Islet precursor cell (in vitro differentiated cells): ENCODE results near the gene SLC35G4.
"Not testable (repeated sequence)": the region's sequence is repeated elsewhere in the genome, so short reads cannot be mapped to it uniquely, and the experiment has no call there.

Source experiments
- DNase-seq: peaks from one replicate; pipeline ENCODE4 v3.0.0-alpha.2; 2018

SLC35G4 gene

DNA sequence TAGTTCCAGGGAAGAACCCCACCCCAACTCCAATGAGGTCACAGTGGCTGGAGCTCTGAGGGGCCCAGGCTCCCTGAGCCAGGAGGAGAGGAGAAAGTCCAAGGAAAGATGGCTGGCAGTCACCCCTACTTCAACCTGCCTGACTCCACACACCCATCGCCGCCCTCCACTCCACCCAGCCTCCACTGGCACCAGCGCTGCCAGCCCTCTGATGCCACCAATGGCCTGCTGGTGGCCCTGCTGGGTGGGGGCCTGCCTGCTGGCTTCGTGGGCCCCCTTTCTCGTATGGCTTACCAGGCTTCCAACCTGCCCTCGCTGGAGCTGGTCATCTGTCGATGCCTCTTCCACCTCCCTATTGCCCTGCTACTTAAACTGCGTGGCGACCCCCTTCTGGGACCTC lies at the start of gene SLC35G4:
Gene SLC35G4 (plus strand): TSS at position 109 of the 400 bp plus-strand sequence. CDS start 0 bp downstream, at position 109.
- DNase-seq = not testable (repeated sequence)

DNA sequence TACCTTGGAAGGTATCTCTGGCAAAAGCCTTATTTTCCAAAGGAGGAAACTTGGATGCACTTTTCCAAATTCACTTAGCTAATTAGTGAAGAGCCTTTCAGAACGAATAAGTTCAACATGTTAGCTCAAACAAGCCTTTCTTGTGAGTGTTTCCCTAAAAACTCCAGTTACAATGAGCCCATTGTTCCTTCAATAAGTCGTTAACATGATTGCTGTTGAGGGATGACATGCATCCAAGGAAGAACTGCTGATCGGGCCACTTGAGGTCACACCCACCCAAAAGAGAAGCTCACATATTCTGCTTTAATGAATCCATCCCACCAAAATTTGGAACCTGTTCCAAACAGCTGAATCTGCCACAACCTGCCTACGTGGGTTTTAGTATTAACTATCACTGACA lies 48.1 kb upstream of the SLC35G4 start:
- no peak for DNase-seq

DNA sequence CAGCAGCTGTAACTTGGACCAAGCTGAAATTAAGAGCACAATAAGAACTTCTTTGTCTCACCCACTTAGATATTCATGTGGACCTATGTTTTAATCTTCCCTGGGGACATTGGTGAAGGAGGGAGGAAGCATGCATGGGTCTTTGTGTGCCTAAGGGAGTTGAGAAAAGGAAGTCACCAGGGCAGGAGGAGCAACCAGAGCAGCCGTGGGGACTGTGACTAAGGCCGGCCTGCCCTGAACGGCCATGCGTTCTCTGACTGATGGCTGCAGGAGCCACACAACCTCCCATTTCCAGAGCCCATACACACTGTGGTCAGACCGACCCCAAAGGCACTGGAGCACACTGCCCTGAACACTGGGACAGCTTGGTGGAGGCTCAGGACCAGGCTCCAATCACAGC lies 43.7 kb upstream of the SLC35G4 start:
- no peak for DNase-seq

DNA sequence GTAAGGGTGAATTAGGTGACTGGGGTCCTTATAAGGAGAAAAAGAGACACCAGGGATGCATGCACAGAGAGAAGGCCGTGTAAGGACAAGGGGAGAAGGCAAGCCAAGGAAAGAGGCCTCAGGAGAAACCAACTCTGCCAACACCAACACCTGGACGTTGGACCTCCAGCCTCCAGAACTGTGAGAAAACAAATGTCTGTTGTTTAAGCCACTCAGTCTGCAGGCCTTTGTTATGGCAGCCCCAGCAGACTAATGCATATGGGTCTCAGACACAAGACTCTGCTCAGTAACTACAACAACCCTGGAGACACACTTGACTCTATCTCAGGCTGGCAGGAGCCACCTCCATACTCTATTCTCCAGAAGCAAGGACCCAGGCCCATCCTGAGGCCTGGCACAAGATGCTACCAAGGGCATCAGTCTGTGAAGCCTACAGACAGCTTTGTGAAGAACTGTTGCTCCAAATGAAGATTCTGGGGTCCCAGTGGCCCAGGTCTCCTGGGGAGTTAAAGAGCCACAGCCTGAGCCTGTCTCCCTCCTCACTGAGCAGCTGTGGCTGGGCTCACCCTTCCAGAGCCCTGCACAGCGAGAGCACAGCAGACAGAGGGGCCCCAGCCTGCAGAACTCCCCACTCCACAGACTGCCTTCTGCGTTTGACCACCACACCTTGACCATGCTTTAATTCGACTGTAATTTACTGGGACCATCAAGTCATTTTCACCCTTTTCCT lies 43.0 kb upstream of the SLC35G4 start:
- no peak for DNase-seq

DNA sequence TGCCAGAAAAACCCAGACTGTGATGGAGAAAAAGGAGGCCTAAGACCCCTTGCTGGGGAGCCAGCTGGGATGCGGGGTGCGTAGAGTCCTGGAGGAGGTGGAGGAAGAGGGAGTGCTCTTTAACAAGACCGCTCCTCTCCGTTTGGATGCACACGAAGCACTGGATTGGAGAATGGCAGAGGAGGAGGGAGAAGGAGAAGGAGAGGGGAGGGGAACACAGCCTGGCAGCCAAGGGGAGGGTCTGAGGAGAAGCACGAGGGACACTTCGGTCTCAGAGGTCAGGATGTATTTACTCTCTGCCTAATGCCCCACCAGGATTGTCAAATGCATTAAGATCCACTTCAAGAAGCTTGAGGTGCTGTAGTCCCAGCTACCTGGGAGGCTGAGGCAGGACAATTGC lies 42.0 kb upstream of the SLC35G4 start:
- no peak for DNase-seq

DNA sequence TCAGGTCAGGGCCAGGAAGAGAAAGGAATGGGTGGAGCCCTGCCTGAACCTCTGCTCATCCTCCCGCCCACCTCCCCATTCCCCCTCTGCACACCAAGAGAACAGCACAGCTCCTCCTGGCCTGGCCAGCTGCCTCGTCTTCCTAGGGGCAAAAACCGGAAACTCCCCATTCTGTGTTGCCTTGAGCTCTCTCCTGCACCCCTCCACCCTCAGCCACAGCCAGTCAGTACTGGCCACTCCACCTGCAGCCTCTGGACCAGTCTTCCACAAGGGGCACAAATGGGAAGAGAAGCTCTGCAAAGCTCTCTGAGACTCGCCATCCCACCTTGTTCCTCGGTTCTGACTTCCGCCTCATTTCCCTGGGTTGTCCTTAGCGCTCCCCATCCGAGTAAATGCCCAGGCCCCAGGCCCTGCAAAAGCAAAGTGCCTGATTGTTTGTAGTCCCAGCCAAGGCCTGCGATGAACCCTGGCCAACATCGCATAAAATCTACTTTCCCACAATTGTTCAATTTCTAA lies 39.3 kb upstream of the SLC35G4 start:
- no peak for DNase-seq

DNA sequence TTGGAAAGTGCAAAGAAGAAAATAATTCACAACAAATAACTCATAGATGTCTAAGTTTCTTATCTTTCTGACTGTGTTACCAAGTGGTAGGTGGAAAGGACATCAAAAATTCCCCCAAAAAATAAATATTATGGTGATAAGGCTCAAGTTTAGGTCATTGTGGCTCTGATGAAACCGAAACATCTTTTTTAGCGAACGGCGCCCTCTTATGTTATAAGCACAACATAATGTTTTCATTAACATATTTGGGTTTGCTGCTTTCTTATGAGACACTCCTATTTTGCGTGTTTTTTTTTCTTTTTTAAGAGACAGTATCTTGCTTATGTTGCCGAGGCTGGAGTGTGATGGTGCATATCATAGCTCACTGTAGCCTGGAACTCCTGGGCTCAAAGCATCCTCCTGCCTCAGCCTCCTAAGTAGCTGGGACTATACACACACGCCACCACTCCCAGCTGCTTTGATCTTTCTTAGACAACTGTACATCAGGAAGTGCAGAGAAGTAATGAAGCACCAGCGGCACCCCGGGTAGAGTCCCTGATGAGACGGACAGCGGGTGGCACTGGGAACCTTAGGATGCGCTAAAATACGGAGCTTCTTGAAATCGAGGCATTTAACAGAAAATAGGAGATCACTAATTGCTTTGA lies 38.5 kb upstream of the SLC35G4 start:
- DNase-seq = no peak

DNA sequence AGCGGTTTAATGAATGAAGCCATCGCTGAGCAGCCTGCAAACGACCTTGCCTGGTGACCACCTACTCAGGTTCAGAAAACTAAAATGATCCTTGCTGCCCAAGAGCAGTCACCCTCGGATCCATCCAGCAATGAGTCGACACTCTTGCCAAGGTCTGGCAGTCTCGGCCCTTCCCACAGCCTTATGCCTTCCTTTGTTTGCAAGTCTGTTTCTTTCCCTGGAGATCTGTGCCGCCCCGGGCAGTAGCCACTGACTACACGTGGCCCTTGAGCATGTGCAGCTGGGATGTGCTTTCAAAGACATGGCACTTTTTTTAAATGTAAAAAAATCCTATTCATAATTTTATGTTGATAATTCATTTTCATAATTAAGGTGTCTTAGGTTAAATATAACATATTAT lies 37.2 kb upstream of the SLC35G4 start:
- peak; percentile 61 for DNase-seq

DNA sequence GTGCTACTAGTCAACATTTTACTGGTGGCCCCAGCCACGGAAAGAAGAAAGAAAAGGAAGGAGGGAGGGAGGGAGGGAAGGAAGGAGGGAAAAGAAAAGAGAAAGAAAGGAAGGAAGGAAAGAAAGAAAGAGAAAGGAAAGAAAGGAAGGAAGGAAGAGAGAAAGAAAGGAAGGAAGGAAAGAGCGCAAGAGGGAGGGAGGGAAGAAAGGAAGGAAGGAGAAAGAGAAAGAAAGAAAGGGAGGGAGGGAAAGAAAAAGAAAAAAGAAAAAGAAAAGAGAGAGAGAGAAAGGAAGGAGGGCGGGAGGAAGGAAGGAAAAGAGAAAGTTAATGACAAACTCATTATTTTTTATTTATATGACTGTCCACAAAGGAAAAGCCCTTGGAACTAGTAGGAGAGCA lies 34.9 kb upstream of the SLC35G4 start:
- no peak for DNase-seq

DNA sequence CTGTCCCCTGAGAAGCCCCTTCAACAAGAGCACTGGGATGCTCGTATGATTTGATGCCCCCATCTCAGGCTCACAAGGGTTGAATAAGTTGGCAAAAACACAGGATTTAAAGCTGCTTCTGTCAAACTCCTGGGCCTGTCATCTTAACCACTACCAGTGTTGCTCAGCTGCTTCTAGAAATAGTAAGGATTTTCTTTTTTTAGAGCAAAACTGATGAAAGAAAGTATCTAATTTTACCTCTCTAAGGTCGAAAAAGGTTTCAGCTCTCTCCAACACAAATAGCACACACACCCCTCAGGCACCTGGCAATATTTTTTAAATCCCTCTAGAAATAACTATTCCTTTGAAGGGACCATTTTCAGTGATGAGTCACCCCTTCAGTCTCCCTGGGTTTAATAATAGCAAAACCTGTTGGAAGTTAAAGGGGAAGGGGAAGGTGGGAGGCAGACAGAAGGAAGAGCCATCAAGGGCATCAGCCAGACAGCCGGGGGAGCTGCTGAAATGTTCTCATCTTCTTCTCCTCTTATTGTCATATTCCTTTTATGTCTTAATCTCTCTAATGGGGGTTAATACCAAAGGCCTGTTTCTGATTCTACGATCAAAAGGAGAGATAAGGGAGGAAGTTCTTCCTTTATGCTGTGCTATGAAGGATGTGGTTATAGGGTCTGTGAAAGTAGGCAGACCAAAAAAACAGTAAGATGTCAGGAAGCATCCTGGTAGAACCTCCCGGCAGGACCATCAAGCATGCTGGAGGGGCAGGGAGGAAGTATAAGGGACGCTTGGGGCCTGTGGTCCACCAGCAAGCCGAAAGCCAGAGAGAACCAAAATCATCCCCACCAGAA lies 31.9 kb upstream of the SLC35G4 start:
- peak; percentile 74 for DNase-seq

DNA sequence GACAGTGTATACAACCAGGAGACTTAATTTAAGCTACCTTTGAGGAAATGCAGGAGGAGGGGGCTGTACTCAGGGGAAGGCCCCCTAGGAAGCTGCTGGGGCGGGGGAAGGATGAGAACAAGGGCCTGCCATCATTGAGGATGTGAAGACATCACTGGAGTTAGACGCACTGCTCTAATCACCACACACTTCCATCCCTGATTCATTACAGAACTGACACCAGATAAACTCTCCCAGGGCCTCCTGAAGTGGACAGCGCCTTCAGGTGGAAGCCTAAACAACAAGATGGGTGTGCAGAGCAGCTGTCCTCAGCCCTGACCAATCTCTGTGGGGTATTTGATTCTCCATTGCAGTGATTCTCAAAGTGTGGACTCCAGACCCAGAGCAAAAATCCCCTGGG lies 30.6 kb upstream of the SLC35G4 start:
- DNase-seq = no peak

DNA sequence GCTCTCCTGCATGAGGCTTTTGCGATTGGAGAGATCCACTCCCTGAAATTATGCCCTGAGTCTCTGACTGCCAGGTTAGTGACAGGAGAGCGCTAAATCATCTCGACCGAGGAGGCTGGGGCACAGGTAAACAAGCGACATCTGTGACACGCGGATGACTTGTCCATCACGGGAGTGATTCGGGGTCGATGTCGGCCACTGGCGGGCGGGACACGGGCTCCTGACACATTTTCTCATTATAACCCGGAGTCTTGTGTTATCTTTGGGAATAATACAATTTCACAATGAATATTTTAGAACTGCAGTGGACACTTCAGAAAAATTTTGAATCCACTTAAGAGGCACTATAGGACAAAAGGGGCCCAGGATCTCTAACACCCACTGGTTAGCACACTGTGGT lies 29.5 kb upstream of the SLC35G4 start:
- DNase-seq = no peak

DNA sequence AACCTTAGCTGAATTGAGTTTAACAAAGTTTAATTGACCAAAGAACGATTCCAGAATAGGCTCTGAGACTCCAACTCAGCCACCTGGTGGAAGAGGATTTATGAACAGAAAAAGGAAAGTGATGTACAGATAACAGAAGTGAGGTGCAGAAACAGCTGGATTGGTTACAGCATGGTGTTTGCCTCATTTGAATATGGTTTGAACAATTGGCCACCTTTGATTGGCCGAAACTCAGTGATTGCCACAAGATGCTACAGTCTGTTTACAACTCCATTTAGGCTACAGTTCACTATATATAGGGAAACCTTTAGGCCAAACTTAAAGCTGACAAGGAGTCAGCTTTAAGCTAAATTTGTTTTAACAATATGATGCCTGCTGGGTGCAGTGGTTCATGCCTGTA lies 28.1 kb upstream of the SLC35G4 start:
- no peak for DNase-seq

DNA sequence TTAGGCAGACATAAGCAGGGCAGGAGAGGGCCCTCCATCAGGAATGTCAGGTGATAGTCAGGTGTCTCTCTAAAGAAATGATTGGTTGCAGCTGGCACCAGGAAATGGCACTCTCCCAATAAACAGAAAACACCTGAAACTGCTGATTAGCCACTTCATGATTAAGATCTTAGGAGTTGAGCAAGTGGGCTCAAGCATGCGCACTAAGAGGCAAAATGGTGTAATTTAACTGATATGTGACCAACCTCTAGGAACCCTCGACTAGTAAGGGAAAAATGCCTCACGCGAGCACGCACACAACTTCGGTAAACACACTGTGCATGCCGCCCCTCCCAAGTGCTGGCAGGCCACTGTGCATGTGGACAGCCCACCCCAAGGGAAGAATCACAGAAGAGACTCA lies 23.8 kb upstream of the SLC35G4 start:
- no peak for DNase-seq

DNA sequence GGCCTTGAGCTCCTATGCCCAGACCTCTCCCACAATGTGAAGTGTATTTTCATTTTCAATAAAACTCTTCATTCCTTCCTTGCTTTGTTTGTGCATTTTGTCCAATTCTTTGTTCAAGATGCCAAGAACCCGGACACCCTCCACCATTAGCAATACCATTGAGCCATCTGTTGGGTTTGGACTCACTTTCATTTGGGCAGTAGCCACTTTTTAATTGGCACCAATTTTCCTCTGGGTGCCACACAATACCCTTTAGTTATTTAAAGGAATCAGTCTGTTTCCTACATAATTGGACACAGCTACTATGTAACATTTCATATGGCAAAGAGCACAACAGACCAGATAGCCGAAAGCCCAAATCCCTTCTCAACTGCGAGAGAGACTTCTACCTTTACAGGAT lies 22.5 kb upstream of the SLC35G4 start:
- DNase-seq = no peak

DNA sequence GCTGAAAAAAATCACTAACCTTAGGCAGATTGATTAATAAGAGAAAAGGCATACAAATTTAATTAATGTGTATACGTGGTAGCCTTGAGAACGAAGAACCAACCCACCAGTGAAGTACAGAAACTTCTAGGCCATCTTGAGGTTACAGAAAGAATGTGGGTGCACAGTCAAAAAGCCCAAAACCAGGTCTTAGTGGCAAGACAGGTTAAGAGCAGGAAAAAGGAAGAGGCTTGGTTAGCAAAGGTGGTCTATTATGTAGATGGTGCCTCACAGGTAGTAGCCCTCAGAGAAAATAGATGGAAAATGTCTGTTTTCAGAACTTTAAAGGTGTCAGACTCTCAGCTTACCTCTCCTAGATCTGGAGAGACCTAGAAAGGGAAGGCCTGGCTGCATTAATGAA lies 22.0 kb upstream of the SLC35G4 start:
- no peak for DNase-seq

DNA sequence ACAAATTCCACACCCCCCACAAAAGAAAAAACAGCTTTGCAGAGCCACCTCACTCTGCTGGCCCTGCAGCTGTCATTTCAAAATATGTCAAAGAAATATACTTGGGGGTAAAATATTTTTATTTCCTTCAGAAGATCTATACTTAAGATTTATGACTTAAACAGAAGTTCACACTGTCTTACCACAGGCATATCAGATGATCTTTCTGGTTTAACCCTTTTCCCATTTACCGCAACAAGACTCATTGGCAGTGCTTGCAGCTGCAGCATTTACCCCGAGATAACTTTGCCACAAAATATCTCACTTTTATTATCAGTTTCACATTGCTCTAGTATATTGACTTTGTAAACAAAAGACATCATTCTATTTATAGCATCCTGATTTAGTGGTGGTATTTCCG lies 21.6 kb upstream of the SLC35G4 start:
- no peak for DNase-seq

DNA sequence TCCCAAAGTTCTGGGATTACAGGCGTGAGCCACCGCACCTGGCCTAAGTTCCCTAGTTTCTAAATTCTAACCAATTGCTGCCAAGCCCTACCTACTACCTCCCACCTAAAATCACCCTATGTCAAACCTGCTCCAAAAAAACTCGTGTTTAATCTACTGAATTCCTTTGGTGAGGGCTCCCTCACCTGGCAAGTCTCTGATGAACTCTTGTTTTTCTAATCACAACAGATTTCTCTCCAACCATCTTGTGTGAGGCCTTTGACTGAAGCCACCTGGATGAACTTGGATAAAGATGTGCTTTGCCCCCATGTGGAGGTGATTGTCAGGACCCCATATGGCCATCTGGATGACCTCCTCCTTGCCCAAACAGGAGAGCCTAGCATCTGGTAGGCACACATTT lies 17.4 kb upstream of the SLC35G4 start:
- DNase-seq = no peak

DNA sequence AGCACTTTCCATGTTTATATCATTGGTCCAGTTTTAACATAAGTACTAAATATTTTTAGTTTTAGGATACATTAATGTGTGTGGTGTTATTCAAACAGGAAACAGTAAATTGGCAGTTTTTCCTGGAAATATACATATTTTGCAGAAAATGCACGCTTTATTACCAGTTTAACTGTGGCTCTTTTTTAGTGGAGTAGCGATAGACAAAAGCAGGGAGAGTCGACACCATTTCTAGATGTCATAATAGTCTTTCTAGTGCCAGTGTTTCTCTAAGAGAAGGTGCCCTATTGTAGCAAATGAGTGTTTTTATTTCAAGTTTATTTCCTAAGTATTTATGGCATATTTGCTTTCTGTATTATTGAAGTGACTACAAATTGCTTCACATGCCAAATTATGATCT lies 9.1 kb upstream of the SLC35G4 start:
- DNase-seq = no peak

DNA sequence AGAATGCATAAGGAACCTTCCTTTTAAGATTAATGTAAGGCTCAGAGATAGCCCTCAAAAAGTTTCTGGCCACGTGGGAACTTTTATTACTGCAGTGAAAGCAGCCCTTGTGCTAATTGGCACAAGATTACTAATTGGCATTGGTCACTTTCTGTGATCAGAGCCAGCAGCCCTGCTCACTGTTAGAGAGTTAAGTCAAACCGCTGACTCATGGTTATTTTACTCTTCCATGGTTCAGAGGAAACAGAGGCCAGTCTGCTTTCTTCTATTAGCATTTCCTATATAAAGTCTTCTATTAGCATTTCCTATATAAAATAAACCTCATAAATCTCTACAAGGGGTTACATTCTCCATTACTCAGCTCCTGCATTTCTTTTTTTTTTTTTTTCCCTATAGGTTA lies 1.5 kb upstream of the SLC35G4 start:
- DNase-seq = no peak

DNA sequence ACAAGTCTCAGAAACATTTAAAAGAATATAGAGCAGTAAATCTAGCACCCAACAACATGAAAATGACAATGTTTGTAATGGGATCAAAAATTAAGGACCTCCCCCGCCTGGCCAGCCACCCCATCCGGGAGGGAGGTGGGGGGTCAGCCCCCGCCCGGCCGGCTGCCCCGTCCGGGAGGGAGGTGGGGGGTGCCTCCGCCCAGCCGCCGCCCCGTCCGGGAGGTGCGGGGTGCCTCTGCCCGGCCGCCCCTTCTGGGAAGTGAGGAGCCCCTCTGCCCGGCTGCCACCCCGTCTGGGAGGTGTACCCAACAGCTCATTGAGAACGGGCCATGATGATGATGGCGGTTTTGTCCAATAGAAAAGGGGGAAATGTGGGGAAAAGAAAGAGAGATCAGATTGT lies 778 bp upstream of the SLC35G4 start:
- not testable (repeated sequence) for DNase-seq

DNA sequence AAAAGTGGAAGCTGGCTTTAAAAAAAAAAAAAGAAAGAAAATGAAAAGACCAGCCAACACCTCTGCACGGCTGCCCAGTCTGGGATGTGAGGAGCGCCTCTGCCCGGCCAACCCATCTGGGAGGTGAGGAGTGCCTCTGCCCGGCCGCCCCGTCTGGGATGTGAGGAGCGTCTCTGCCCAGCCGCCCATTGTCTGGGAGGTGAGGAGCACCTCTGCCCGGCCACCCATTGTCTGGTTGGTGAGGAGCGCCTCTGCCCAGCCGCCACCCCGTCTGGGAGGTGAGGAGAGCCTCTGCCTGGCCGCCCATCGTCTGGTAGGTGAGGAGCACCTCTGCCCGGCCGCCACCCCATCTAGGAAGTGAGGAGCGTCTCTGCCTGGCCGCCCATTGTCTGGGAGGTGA lies 3.7 kb downstream of the SLC35G4 start:
- DNase-seq = not testable (repeated sequence)

DNA sequence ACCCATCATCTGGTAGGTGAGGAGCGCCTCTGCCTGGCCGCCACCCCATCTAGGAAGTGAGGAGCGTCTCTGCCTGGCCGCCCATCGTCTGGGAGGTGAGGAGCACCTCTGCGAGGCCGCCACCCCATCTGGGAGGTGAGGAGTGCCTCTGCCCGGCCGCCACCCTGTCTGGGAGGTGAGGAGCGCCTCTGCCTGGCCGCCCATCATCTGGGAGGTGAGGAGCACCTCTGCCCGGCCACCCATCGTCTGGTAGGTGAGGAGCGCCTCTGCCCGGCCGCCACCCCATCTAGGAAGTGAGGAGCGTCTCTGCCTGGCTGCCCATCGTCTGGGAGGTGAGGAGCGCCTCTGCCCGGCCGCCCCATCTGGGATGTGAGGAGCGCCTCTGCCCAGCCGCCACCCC lies 4.2 kb downstream of the SLC35G4 start:
- not testable (repeated sequence) for DNase-seq

DNA sequence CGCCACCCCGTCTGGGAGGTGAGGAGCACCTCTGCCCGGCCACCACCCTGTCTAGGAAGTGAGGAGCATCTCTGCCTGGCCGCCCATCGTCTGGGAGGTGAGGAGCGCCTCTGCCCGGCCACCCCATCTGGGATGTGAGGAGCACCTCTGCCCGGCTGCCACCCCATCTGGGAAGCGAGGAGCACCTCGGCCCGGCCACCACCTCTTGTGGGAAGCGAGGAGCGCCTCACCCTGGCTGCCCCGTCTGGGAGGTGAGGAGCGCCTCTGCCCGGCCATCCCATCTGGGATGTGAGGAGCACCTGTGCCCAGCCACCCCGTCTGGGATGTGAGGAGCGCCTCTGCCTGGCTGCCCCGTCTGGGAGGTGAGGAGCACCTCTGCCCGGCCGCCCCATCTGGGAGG lies 4.6 kb downstream of the SLC35G4 start:
- DNase-seq = not testable (repeated sequence)
